EL (cell line): ENCODE measurements around the gene ZCCHC7.
A peak's percentile ranks its signal among the peaks of the same experiment; 100 is the strongest.

Experiments used
- DNase-seq: peaks from one replicate; pipeline ENCODE4 v3.0.0-alpha.2; 2016

Gene ZCCHC7

DNA sequence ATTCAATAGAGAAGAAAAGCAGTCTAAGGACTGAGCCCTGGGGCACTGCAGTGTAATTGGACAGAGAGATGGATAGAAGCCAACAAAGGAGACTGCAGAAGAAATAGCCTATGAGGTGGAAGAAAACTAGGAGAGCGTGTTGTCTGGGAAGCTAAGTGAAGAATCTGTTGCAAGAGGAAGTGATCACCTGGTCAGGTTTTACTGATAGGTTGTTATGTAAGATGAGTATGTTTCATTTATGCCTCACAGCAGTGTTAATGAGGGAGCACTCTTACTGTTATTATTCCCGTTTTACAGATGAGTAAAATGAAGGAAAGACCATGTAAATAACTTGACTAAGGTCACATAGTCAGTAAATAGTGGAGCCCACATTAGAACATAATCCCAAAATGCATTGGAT lies 222.1 kb downstream of the ZCCHC7 start:
- DNase-seq: no peak

DNA sequence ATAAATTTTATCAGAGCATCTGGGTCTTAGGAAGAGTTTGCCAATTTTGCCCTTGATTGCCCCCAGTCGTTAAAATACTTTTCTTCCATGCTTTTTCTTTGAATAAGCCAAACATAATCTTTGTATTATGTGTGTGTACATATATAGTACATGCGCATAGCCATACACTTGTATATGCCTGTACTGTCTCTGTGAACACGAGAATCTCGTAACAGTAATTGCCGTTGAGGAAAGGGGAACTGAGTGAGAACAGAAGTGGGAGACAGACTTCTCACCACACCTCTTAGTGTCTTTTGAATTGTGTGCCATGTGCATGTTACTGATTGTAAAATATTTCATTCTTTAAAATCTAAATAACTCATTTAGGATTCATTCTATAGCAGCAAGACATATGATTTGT lies 222.5 kb downstream of the ZCCHC7 start:
- no peak for DNase-seq

DNA sequence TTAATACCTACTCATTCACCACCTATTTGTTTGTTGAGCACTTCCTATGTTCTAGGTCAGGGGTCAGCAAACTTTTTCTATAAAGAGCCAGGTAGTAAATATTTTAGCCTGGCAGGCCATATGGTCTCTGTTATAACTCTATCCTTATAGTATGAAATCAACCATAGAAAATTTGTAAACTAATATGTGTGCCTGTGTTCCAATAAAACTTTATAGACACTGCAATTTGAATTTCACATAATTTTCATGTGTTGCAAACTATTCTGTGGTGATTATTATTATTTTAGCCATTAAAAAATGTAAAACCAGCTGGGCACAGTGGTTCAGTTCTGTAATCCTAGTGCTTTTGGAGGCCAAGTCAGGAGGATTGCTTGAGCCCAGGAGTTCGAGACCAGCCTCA lies 223.3 kb downstream of the ZCCHC7 start:
- DNase-seq: no peak

DNA sequence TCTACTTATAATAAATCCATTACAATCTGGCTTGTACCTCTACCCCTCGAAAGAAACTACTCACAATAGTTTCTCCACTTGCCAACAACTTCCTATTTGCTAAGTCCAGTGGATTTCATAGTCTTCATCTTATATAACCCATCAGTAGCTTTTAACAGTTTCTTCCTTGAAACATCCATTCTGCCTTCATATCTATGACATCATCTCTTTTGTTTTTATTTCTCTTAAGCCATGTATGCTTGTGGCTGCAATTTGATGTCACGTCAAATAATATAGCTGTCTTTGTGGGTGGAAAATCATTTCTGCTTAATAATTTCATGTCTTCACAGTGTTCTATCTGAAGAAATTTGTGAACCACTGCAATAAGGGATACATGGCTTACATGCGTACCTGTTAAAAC lies 224.7 kb downstream of the ZCCHC7 start:
- no peak for DNase-seq

DNA sequence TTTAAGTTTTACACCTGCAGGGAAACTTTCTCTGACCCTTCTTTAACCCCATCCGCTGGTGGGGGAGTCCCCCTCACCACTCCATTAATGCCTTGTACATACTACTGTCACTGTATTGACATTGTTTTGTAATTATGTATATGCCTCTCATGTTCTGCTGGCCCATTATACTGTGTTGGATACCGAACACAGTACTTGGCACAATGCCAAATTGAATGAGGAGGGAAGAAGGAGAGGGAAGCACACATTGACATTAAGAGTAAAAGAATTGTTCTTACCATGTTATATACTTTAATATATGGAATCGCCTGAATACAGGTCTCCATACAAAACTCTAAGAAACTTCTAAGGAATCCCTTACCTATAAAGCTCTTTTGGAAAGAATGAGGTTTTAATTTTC lies 228.5 kb downstream of the ZCCHC7 start:
- DNase-seq: no peak

DNA sequence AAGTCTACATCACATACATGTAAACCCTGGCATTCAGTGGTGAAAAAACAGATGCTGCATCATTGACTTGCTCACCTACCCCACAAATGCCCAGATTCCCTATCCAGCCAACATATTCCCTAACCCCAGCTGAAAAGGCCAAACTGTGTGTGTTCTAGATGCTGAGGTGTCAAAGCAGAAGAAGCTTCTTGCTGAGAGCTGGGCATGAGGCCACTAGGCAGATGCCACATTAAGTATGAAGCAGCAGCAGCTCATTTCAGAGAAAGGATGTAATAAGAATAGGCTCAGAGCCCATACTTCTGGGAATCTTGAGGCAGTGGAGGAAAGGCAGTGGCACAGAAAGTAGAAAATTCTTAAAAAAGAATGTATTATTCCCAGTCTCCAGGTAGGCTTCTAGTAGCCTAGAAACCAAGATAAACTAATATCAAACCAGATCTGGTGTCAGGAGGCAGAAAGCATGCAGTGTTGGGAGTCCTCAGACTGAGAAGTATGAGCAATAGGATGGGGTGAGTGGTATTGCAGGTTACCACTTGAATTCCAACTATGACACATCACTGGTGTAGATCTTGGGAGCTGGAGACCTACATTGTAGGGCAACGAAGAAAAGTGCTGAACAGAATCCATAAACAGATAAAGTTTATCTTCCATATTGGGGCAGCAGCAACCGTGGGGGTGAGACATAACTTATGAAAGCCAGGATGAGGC lies 230.3 kb downstream of the ZCCHC7 start:
- peak; percentile 45 for DNase-seq

DNA sequence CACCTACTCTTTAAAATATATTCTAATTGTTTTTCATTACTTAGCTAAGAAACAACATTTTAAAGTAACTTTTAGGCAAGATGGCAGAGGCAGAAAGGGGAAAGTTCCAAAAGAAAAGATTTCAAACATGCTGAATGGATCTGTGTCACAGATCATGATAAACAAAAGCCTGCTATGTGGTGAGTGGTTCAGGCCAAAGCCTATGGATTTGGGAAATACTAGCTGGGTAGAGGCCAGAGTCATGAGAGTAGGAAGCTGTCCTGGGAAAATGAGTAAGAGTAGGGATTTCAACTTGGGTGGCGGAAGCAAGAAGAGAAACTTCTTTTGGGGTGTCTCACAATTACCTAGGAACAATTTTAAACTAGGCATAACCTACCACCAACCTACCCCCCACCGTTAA lies 233.4 kb downstream of the ZCCHC7 start:
- no peak for DNase-seq

DNA sequence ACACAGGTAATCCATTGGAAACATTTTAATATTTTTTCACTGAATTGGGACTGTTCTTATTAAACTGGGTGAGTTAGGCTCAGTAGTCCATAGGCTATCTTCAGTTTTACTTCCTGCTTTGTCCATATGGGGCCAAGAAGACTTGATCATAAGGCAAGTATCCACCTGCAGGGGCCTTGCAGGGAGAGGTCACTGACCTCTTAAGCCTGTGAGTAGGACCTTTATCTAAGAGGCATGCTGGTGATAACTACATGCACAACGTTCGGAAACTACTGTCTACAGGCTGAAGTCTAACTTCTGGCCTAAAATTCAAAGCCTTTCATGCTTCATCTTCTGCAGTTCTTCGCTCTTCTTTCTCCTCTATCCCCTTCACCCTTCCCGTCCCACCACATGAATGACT lies 242.1 kb downstream of the ZCCHC7 start:
- DNase-seq: no peak

DNA sequence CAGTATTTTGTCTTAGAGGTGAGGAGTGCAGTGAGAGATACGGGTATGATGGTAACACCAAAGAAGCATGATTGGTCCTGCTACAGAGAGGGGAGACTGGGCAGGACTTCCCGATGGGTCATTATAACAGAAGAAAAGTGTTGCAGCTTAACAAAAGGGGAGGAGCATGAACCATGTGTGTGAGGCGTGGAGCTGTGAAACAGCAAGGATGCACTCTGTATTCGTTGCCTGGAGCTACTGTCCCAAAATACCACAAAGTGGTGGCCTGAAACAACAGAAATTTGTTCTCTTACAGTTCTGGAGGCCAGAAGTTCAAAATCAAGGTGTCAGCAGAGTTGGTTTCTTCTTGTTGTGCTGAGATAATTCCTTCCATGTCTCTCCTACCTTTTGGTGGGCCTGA lies 242.8 kb downstream of the ZCCHC7 start:
- DNase-seq: no peak

DNA sequence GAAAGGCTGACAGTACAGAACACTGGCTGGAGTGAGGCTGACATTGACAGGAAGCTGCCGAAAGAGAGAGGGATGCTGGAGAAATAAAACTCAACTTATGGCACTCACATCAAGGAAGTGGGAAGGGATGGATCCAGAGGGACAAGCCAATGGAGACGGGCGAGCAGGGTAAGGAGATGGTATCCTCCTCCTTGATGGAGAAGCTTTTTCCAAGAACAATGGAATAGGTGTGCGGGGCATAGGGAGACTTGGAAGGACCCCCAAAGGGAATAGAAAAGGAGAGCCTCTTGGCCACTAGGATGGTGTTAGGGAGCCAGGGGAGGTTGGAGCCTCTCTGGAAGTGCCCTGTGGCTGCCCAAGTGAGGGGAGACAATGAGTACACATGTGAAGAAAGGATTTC lies 243.8 kb downstream of the ZCCHC7 start:
- DNase-seq: no peak

DNA sequence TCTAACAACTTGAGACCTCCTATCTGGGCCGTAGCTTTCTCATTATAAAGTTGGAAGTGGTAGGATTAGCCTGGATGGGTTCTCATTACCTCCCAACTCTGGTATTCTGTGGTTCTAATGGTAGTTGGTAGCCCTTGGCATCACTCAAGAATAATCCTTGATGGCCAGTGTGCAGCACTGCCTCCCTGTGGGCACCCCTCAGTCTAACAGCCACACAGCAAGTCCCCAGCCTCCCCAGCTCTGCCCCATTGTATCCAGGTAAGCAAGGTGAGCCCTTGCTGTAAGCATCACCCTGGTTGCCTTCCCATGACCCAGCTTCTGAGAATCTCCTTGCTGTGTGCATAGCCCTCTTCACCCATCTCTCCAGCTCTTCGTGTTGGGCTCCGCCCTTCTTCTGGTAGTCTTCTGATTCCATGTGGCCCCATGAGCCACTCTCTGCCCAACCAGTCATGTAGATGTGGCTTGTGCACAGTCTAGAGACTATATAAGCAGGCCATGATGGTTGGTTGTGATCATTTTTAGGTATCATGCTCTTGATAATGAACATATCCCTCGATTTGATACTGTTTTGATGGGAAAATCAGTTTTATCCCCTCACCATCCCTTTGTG lies 244.5 kb downstream of the ZCCHC7 start:
- DNase-seq: no peak

DNA sequence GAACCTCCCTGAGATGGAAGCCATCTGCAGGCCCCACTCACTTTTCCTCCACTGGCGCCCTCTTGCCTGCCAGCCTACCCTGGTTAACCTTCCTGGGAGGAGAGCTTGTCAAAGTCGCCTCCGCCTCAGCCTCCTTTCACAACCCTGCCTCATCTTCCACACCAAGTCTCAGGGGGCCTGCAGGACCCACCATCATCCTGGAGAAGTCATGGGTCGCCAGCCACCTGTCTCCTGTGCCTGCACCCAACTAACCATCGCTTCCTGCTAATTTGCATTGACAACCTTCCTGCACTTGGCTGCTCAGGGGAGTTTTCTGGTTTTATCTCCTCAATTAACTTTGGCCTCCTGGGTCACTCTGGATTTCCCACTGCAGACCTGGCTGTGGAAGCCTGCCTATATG lies 249.3 kb downstream of the ZCCHC7 start:
- DNase-seq: no peak

DNA sequence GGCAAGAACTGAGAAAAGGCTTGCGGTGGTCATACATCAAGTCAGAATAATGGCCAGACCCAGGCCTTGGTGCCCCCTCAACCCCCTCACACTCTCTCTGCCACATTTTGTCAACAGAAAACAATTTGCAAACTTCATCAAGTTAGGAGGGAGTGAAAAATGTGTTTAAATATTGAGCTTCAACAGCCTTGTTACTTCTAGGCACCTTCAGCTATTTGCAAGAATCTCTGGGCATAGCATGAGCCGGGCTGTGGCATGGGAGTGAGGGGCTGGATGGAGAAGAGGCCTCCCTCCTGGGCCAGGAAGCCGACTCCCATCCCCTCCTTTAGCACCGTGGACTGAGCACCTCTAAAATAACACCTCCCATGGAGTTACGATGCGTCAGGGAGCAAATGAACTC lies 249.9 kb downstream of the ZCCHC7 start:
- no peak for DNase-seq

DNA sequence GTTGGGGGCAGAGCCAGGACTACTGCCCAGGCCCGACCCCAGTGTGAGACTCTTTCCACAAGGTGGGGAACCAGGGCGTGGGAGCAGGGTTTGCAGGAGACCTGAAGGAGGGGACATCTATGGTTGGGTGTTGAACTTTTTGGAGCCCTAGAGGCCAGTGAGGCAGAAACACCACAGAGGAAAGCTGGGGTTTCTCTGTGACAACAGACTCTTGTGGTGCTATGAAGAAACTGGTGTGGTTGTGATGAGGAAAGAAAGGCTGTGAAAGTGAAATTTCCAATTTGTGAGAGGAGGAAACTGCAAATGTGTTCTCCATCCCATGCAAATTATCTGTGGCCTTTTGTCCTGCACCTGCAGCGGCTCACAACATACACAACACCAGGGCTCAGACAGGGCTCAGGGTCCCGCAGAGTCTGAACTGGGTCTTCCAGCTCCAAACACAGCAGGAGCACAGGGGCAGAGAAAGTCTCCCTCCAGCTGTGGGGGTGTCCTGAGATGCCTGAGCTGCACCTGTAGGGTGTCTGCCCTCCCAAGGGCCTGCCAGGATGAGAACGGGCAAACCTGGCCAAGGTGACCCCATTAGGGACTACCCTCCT lies 250.7 kb downstream of the ZCCHC7 start:
- no peak for DNase-seq

DNA sequence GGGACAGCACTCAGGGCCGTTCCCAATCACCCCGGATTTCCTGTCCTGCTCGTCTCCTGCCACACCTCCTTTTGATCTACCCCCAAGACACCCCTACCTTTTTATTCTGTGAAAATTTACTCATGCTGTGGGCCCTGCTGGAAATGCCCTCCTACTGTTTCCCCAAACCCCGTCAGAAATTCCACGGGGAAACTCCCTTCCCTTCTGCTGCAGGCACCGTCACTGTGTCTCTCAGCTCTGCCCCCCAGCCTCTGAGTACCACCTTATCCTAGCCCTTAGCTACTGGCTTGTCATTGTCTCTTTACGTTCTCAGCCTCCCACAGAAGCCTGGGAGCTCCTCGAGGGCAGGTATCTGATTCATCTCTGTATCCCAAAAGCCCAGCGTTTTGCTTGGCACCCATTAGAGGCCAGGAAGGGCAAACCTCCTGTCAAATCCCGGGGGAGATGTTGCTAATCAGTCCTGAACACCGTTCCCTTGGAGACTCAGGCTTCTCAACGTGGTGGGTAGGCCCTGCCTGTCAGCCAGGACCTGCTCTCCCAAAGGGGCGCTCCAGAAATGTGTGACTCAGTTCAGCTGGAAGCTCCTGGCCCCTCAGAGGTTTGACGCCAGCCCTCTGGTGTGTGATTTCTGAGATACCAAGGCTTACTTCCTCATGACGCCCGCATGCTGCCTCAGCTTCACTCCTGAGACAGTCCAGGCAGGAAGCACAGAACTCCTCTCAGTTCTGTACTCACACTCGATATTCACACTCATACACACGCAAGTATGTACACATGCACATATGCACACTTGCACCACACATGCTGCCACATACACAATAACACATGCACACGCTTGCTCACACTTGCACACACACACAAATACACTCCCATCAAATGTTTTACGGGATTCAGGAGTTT lies 251.4 kb downstream of the ZCCHC7 start:
- DNase-seq: peak; percentile 57

DNA sequence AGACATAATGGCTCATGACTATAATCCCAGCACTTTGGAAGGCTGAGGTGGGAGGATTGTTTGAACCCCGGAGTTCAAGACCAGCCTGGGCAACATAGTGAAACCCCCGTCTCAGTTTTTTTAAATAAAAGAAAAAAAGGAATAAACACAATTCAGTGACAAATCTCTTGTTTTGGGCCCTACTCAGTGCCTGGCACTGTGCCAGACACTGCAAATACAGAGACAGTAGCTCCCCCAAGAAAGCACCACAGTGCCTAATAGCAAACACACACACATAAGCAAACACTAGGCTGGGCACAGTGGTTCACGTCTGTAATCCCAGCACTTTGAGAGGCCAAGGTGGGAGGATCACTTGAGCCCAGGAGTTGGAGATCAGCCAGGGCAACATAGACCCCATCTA lies 252.5 kb downstream of the ZCCHC7 start:
- DNase-seq: no peak

DNA sequence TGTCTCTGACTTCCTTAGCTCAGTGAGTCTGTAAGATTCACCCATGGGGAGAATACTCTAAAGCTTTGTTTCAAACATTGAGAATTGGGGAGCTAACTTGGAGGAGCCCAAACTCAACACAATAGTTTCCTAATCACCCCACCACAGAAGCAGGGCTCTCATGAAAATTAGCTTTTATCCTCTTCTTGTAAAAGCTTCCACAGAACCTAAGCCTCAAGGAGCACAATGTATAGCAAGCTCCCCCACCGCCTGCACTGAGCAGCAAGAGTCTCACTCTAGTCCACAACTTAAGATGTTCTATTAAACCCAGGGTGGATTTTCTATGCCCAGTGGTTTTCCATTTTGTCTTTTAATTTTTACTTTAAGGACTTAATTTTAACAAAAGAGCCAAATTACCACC lies 253.2 kb downstream of the ZCCHC7 start:
- no peak for DNase-seq

DNA sequence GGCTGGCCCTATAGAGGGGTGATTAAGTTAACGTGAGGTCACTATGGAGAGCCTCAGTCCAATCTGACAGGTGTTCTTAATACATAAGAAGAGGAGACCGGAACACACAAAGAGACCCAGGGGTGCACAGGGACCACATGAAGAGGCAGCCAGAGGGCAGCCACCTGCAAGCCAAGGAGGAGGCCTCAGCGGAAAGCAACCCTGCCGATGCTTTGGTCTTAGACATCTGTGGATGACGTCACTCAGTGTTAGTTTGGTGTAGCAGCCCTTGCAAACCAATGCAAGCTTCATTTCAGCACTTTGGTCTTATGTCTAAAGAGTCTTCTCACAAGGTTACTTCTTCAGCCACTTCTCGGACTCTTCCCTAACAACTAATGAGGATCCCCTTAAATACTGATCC lies 254.5 kb downstream of the ZCCHC7 start:
- DNase-seq: no peak

DNA sequence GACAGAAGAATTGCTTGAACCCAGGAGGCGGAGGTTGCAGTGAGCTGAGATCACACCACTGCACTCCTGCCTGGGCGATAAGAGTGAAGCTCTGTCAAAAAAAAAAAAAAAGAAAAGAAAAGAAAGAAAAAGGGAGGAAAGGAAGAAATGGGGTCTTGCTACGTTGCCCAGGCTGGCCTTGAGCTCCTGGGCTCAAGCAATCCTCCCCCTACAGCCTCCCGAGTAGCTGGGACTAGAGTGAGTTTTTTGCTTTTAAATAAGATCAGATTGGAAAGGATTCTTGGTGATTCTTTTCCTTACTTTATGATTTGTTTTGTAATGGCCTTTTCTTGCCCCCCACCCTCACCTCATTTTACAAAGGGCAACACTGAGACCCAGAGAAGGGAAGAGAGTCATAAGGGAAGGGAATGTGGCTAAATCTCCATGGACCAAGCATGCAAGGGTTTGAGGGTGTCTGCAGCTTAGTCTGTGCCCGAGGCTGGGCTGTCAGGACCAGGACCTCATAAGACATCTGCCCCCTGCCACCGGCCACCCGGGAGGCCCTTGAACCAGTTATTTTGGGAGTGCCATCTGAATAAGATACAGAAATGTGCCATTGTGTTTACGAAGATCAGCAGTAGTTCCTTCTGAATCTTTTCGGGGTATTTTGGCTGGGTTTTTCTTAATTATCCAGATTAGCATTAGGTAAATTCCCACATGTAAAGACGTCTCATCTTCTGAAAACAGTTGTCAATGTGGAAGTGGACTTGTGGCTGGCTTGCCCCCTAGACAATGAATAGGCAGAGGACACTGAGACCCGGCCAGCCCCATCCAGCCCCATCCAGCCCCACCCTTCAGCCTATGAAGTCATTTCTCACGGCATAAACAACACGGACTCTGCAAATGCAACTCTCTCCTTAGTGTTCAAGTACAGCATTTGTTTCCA lies 257.6 kb downstream of the ZCCHC7 start:
- DNase-seq: no peak

DNA sequence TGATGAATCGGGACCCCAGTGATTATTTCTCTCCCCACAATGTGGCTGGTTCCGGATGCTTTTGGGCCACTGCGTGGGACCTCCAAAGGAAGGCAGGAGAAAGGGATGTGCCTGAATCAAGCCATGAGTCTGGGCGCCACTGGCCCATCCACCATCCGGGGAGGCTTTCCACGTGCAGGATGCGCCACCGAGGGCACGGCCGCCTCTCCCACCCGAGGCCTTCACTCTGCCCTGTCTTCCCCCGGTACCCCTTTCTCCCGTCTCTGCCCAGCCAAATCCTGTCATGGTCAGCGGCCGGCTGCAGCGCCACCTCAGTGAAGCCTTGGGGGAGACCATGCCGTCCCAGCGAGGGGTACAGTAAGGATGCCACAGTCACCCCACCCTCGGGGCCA lies 258.2 kb downstream of the ZCCHC7 start:
- no peak for DNase-seq

DNA sequence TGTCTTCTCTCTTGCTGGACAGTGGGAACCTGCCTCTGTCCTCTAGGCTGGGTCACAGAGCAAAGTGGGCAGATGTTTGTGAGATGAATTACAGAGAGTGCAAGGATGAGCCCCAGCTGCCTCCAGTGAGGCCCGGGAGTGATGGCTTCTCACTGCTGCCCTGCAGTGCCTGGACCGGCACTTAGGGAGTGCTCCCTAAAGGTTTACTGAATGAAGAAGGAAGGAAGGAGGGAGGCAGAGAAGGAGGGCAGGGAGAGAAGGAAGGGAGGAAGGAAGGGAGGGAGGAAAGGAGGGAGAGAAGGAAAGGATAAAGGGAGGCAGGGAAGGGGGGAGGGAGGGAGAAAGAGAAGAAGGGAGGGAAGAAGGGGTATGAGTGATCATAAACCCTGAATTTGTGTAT lies 259.5 kb downstream of the ZCCHC7 start:
- DNase-seq: no peak

DNA sequence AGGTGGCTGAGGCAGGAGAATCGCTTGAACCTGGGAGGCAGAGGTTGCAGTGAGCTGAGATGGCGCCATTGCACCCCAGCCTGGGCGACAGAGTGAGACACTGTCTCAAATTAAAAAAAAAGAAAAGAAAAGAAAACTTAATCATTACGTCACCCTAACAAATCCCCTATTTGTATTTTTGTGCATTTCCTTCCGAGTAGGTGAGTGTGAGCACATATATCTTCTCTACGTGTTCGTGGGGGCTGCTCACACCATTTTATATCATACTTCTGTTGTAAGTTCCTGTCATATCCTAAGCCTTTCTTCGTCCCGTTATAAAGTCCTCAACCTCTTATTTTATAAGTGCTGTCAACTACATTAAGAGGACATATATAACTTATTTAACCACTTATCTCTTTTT lies 260.2 kb downstream of the ZCCHC7 start:
- DNase-seq: no peak
